Activated CD4-positive, alpha-beta T cell treated with anti-CD3 and anti-CD28 coated beads for 36 hours (primary cell): Measurements from ENCODE around the gene NUP93. TPM values are rescaled to one million over a fixed set of nuclear protein-coding genes. Genes with fewer than 3 reads are reported as not detected.
A peak's percentile ranks its signal among the peaks of the same experiment; 100 is the strongest.

Source experiments
- ATAC-seq: fragments of 200-7000 bp; cut with Tn5 transposase; one replicate; pipeline ENCODE4 v1.10.0; 2021; ENCODE audit warnings: mild to moderate bottlenecking, moderate library complexity
- CTCF ChIA-PET: fragments of 350-600 bp; sonication (Branson Sonifier 250); formaldehyde crosslinking; loops from one replicate; lab custom pipeline; 2021; ENCODE audit warnings: antibody characterized with exemption; lab: Charles Lee
- POLR2A ChIA-PET: fragments of 350-600 bp; sonication (Branson Sonifier 250); formaldehyde crosslinking; loops from one replicate; lab custom pipeline; 2021; ENCODE audit warnings: antibody characterized with exemption, inconsistent platforms; lab: Charles Lee
- DNase-seq: peaks from one replicate; pipeline ENCODE4 v3.0.0-alpha.2; 2020
- H3K27ac Mint-ChIP-seq: one replicate; pipeline ENCODE4 v1.8.0; 2021; ENCODE audit warnings: mixed read lengths
- H3K27me3 Mint-ChIP-seq: one replicate; pipeline ENCODE4 v1.8.0; 2021; ENCODE audit warnings: mixed read lengths
- H3K36me3 Mint-ChIP-seq: one replicate; pipeline ENCODE4 v1.8.0; 2021; ENCODE audit warnings: low read depth, mixed read lengths
- H3K4me1 Mint-ChIP-seq: one replicate; pipeline ENCODE4 v1.8.0; 2021; ENCODE audit warnings: mixed read lengths
- H3K4me3 Mint-ChIP-seq: one replicate; pipeline ENCODE4 v1.8.0; 2021; ENCODE audit warnings: mild to moderate bottlenecking, moderate library complexity, mixed read lengths
- H3K9me3 Mint-ChIP-seq: one replicate; pipeline ENCODE4 v1.8.0; 2021; ENCODE audit warnings: low read depth, mixed read lengths
- intact Hi-C, 2 experiments: fragments of 100-400 bp; cut with DNase I in 1 of 2; cut with micrococcal nuclease in 1 of 2; formaldehyde crosslinking; loops; one replicate each; pipeline versions ENCODE4 v1.14.2 to v1.15.1; 2022 to 2024; cut with DNase I, micrococcal nuclease
- total RNA-seq, 2 experiments: library from RNA; stranded (reverse); gene quantifications; one replicate each; pipeline ENCODE4 v1.2.3, GENCODE V29; 2021

NUP93 gene
- total RNA-seq: 100 to 1,000 TPM; 131 to 154 TPM

DNA sequence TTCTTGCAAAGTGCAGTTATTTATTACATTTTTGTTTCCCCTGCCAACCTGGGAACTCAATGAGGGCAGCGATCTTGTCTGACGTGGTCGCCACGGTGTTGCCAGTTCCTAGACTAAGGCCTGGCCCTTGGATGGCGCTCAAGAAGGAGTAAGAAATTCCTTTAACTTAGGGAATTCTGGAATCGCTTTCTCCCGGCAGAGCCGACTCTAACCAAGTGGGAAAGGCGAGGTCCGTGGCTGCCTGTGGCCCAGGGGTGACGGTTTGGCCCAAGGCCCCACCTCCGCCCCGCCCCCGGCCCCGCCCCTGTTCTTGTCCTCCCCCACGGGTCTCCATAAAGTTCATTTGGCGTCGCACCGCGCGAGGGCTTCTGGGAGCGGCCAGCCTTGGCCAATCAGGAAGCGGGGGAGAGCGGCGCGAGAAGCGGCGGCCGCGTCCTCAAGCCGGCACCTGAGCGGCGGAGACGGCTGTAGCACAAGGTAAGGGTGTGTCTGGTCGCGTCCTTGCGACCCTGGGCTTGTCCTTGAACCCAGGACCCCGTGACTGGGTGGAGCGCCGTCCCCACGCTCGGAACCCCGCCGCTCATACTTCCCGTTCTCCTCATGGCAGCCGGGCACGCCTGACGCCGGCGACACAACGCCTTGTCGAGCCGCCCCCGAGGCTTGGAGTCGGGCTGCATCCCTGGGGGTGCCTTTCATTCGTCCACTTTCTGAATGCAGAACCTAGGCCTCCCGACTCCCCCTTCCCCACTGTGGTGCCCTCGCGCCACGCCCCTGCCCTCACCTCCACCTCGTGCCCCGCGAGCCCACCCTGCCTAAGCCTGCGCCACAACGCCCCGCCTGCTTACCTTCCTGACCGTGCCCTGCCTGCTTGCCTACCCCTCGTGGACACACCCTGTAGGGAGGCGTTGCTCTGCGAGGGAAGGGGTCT is at the start of gene NUP93:
NUP93 (plus strand) TSS at position 395 of the 928 bp plus-strand sequence. CDS start 18,119 bp downstream, outside the sequence.
- H3K27me3 Mint-ChIP-seq: no peaks in the 10 kb centered on the region
- peak; percentile 95 for DNase-seq
- ATAC-seq: peak; percentile 83
- peak within 1 kb of the TSS; percentile 85 for H3K27ac Mint-ChIP-seq
- no peaks in the 10 kb centered on the region for H3K36me3 Mint-ChIP-seq
- H3K4me3 Mint-ChIP-seq: no peak within 1 kb of the TSS
- H3K4me1 Mint-ChIP-seq: peaks cover 14% of the 10 kb centered on the region
- intact Hi-C loops: loop anchor here (1.0 to 5.0 kb wide), 9 partner anchors 48 to 457 kb away; partner anchors contain the start of genes HERPUD1 (in 2 of the 2), AMFR (in 1 of the 2), BBS2 (in 1 of the 2) and MT1X (in 1 of the 2)
- ChIA-PET CTCF (interaction anchor here (0.6 to 1.8 kb wide), 4 partner anchors 35 to 686 kb away, joined by 3 to 7 read pairs (median 3); no protein-coding TSS in a partner anchor), POLR2A (interaction anchor here (0.7 kb wide), 1 partner anchor 54 kb away, joined by 3 read pairs; no protein-coding TSS in a partner anchor)
- no peaks in the 10 kb centered on the region for H3K9me3 Mint-ChIP-seq

DNA sequence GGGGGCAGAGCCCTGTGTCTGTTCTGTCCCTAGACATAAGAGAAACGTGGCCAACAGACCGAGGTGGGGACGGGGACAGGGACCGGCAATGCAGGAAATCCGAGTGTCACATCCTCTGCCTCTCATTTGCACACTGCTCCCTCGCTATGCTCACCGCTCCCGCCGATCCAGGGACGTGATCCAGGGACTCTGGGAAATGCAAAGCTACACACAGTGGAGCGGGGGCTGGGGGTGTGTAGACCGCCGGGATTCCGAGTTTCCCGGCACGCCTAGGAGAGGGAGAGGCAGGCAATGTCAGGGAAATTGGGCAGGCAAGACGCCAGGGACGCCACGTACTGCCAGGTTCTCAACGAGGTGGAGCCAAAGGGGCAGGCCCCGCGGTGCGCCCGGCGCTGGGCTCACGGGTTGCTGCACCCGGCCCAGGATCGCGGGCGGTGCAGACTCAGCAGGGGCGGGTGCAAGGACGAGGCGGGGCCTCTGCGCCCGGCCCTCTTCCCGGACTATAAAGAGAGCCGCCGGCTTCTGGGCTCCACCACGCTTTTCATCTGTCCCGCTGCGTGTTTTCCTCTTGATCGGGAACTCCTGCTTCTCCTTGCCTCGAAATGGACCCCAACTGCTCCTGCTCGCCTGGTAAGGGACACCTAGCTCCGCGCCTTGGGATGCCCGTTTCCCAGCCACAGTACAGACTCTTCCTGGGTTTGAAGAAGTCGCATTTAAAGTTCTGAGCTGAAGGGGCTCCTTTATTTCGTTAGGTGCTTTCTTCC is 47.8 kb upstream of the NUP93 start, which contains the start of gene MT1X:
MT1X (plus strand) TSS at position 532 of the 764 bp plus-strand sequence; CDS start at position 603, 71 bp downstream.
- Mint-ChIP-seq H3K27ac (peak within 1 kb of the TSS; percentile 97), H3K36me3 (peaks cover 17% of the 10 kb centered on the region), H3K27me3 (no peaks in the 10 kb centered on the region), H3K4me3 (peak within 1 kb of the TSS; percentile 89), H3K9me3 (no peaks in the 10 kb centered on the region), H3K4me1 (peaks cover 22% of the 10 kb centered on the region)
- DNase-seq (peak; percentile 96), ATAC-seq (peak; percentile 96)
- intact Hi-C loops: loop anchor here (1.0 to 5.0 kb wide), 13 partner anchors 13 to 325 kb away; partner anchors contain the start of genes MT1F (in 2 of the 2), MT1G (in 2 of the 2), MT2A (in 2 of the 2) and BBS2 (in 1 of the 2)
- ChIA-PET POLR2A (interaction anchor here (1.0 to 1.5 kb wide), 6 partner anchors 12 to 74 kb away, joined by 3 to 10 read pairs (median 6); partner anchors contain the start of genes MT1E, MT1F, MT1H and MT2A), CTCF (interaction anchor here (1.5 to 3.8 kb wide), 4 partner anchors 8 to 76 kb away, joined by 4 to 28 read pairs (median 8); no protein-coding TSS in a partner anchor)

DNA sequence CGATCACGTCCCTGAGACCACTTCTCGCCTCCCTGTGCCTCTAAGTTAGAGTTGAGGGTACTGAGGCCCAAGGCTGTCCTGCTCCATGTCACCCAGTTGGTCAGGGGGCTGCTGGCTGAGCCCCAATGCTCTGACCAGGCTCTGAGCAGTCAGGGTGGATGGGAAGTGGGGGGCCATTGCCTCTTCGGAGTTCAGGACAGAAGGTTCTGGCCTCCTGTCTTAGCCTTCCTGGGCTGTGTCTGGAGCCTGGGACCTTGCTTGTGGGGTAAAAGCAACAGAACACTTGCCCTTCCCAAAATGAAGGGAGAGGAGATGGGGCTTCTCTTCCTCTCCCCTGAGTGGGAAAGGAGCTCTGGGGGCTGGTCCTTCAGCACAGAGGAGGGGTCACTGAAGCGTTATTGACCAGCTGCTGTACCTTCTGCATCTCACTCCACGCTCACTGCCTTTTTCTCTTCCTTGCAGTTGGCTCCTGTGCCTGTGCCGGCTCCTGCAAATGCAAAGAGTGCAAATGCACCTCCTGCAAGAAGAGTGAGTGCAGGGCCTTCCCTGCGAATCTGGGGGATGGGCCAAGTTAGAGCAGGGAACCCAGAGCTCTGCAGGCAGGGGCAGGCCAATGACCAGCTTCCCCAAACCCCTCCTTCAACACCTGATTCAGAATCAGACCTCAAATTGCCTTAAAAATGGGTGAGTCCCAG is 47.1 kb upstream of the NUP93 start:
- ATAC-seq (no peak), DNase-seq (peak; percentile 24)
- intact Hi-C loops: loop anchor here (1.0 to 5.0 kb wide), 13 partner anchors 14 to 326 kb away; partner anchors contain the start of genes MT1F (in 2 of the 2), MT1G (in 2 of the 2), MT2A (in 2 of the 2) and BBS2 (in 1 of the 2)
- ChIA-PET POLR2A (interaction anchor here (0.6 to 1.5 kb wide), 7 partner anchors 10 to 74 kb away, joined by 3 to 10 read pairs (median 4); partner anchors contain the start of genes MT1E, MT1F and MT2A), CTCF (interaction anchor here (0.7 to 3.8 kb wide), 6 partner anchors 9 to 282 kb away, joined by 3 to 28 read pairs (median 6); no protein-coding TSS in a partner anchor)
- peak overlapping the region; percentile 85 for H3K27ac Mint-ChIP-seq
- H3K36me3 Mint-ChIP-seq: peaks cover 17% of the 10 kb centered on the region
- peaks cover 22% of the 10 kb centered on the region for H3K4me1 Mint-ChIP-seq
- H3K4me3 Mint-ChIP-seq: peak overlapping the region; percentile 89
- H3K9me3 Mint-ChIP-seq: no peaks in the 10 kb centered on the region
- no peaks in the 10 kb centered on the region for H3K27me3 Mint-ChIP-seq

- ChIA-PET POLR2A (interaction anchor here (0.6 to 1.5 kb wide), 4 partner anchors 11 to 75 kb away, joined by 3 to 10 read pairs (median 5); partner anchors contain the start of gene MT2A), CTCF (interaction anchor here (0.7 to 3.8 kb wide), 6 partner anchors 10 to 282 kb away, joined by 3 to 28 read pairs (median 6); no protein-coding TSS in a partner anchor)
- Mint-ChIP-seq H3K9me3 (no peaks in the 10 kb centered on the region), H3K4me3 (peak overlapping the region; percentile 89), H3K27ac (no peak overlapping the region), H3K36me3 (peaks cover 17% of the 10 kb centered on the region), H3K27me3 (no peaks in the 10 kb centered on the region), H3K4me1 (peaks cover 22% of the 10 kb centered on the region)
- ATAC-seq (no peak), DNase-seq (no peak)
- intact Hi-C loops: loop anchor here (2.0 to 5.0 kb wide), 3 partner anchors 15 to 326 kb away; partner anchors contain the start of genes MT1G (in 1 of the 2) and MT1H (in 1 of the 2)
Measured at GRCh38 chr16:56683424-56684172, 46.3 kb upstream of the NUP93 start.

GRCh38 chr16:56684256-56684925 is 45.5 kb upstream of the NUP93 start:
- ChIA-PET CTCF (interaction anchor here (0.8 to 3.8 kb wide), 3 partner anchors 8 to 24 kb away, joined by 4 to 28 read pairs (median 5); no protein-coding TSS in a partner anchor), POLR2A (no interaction called here)
- no peak overlapping the region for H3K27ac Mint-ChIP-seq
- DNase-seq (no peak), ATAC-seq (no peak)
- no peaks in the 10 kb centered on the region for H3K27me3 Mint-ChIP-seq
- peaks cover 22% of the 10 kb centered on the region for H3K4me1 Mint-ChIP-seq
- H3K36me3 Mint-ChIP-seq: peaks cover 17% of the 10 kb centered on the region
- H3K4me3 Mint-ChIP-seq: no peak overlapping the region
- H3K9me3 Mint-ChIP-seq: no peaks in the 10 kb centered on the region
- intact Hi-C loops: loop anchor here in 1 of 2 experiments (5.0 kb wide), 2 partner anchors 107 to 327 kb away; no protein-coding TSS in a partner anchor

GRCh38 chr16:56684926-56685590 is 44.9 kb upstream of the NUP93 start:
- POLR2A ChIA-PET: no interaction called here
- H3K4me3 Mint-ChIP-seq: no peak overlapping the region
- no peak overlapping the region for H3K27ac Mint-ChIP-seq
- no peak for ATAC-seq
- peaks cover 22% of the 10 kb centered on the region for H3K4me1 Mint-ChIP-seq
- no peak for DNase-seq
- H3K27me3 Mint-ChIP-seq: no peaks in the 10 kb centered on the region
- CTCF ChIA-PET: interaction anchor here (0.8 to 3.8 kb wide), 3 partner anchors 9 to 24 kb away, joined by 4 to 28 read pairs (median 5); no protein-coding TSS in a partner anchor
- H3K36me3 Mint-ChIP-seq: peaks cover 17% of the 10 kb centered on the region
- intact Hi-C loops: loop anchor here in 1 of 2 experiments (5.0 kb wide), 2 partner anchors 108 to 328 kb away; no protein-coding TSS in a partner anchor
- H3K9me3 Mint-ChIP-seq: no peaks in the 10 kb centered on the region

DNA sequence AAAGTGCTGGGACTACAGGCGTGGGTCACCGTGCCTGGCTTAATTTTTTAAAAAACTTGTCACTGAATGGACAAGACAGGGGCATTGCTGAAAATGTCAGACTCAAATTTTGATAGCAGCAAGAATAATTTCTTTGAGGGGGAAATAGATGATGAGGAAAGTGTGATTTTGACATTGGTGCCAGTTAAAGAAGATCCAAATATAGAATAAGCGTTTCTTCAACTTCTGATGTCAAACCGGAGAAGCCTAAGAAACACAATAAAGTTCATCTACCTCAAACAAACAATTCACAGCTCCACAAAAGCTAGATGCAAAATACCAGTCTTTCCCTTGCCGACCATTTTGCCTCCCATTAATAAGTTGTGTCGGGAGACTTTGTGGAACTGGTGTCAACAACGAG is 43.2 kb upstream of the NUP93 start:
- Mint-ChIP-seq H3K9me3 (no peaks in the 10 kb centered on the region), H3K27ac (no peak overlapping the region), H3K36me3 (peaks cover 17% of the 10 kb centered on the region), H3K4me1 (peaks cover 16% of the 10 kb centered on the region), H3K27me3 (no peaks in the 10 kb centered on the region), H3K4me3 (no peak overlapping the region)
- CTCF ChIA-PET: no interaction called here
- intact Hi-C loops: no loop called here
- ATAC-seq (no peak), DNase-seq (no peak)
- POLR2A ChIA-PET: no interaction called here

GRCh38 chr16:56688762-56689161 is 41.2 kb upstream of the NUP93 start:
- H3K9me3 Mint-ChIP-seq: no peaks in the 10 kb centered on the region
- intact Hi-C loops: no loop called here
- ChIA-PET POLR2A (no interaction called here), CTCF (interaction anchor here (0.6 to 1.8 kb wide), 3 partner anchors 13 to 172 kb away, joined by 3 to 6 read pairs (median 3); no protein-coding TSS in a partner anchor)
- H3K4me1 Mint-ChIP-seq: peaks cover 4% of the 10 kb centered on the region
- H3K27me3 Mint-ChIP-seq: no peaks in the 10 kb centered on the region
- H3K36me3 Mint-ChIP-seq: peaks cover 14% of the 10 kb centered on the region
- H3K4me3 Mint-ChIP-seq: no peak overlapping the region
- H3K27ac Mint-ChIP-seq: no peak overlapping the region
- ATAC-seq (no peak), DNase-seq (no peak)
